Stimulated activated naive CD8-positive, alpha-beta T cell treated with anti-CD3 and anti-CD28 coated beads, Interleukin-15, amount 100 ng/mL, for 72 hours (primary cell): ENCODE results near the gene DLL1.
"Not testable (repeated sequence)": the region's sequence is repeated elsewhere in the genome, so short reads cannot be mapped to it uniquely, and the experiment has no call there.

Experiments used
- ATAC-seq: fragments of 150-1000 bp; cut with Tn5 transposase; 2 replicates; pipeline ENCODE4 v1.10.0; 2021; ENCODE audit warnings: mild to moderate bottlenecking, moderate library complexity
- DNase-seq, 2 donors: peaks; one replicate each; pipeline ENCODE4 v3.0.0; 2021 to 2022
- H3K27ac Mint-ChIP-seq, 2 donors: one replicate each; pipeline ENCODE4 v1.8.0; 2022; ENCODE audit warnings: mild to moderate bottlenecking in 2 of 2, mixed read lengths in 2 of 2, moderate library complexity in 2 of 2
- H3K27me3 Mint-ChIP-seq: one replicate; pipeline ENCODE4 v1.8.0; 2022; ENCODE audit warnings: mixed read lengths
- H3K4me1 Mint-ChIP-seq: one replicate; pipeline ENCODE4 v1.8.0; 2022; ENCODE audit warnings: mild to moderate bottlenecking, mixed read lengths
- H3K4me3 Mint-ChIP-seq, 2 donors: one replicate each; pipeline ENCODE4 v1.8.0; 2022; ENCODE audit warnings: mild to moderate bottlenecking in 2 of 2, mixed read lengths in 2 of 2, moderate library complexity in 1 of 2
- H3K9me3 Mint-ChIP-seq, 2 donors: one replicate each; pipeline ENCODE4 v1.8.0; 2022; ENCODE audit warnings: mixed read lengths in 2 of 2

Gene DLL1

GRCh38 chr6:170268216-170269129 is 22.4 kb downstream of the DLL1 start:
- peaks cover 0 to under 1% of the 10 kb centered on the region in 2 donors for H3K9me3 Mint-ChIP-seq
- H3K27ac Mint-ChIP-seq = no peak overlapping the region
- DNase-seq = no peak
- peaks cover 22% of the 10 kb centered on the region for H3K4me1 Mint-ChIP-seq
- H3K4me3 Mint-ChIP-seq = no peak overlapping the region
- no peak for ATAC-seq
- H3K27me3 Mint-ChIP-seq = peaks cover 4% of the 10 kb centered on the region

GRCh38 chr6:170267688-170268087 is 23.2 kb downstream of the DLL1 start:
- Mint-ChIP-seq H3K4me1 (peaks cover 19% of the 10 kb centered on the region), H3K4me3 (no peak overlapping the region), H3K9me3 (no peaks in the 10 kb centered on the region), H3K27ac (no peak overlapping the region), H3K27me3 (peaks cover 10% of the 10 kb centered on the region)
- ATAC-seq = no peak
- no peak for DNase-seq

GRCh38 chr6:170266061-170266825 is 24.6 kb downstream of the DLL1 start:
- no peak overlapping the region for H3K4me3 Mint-ChIP-seq
- DNase-seq = no peak
- no peak for ATAC-seq
- peaks cover 23% of the 10 kb centered on the region for H3K27me3 Mint-ChIP-seq
- peak overlapping the region in 1 of 2 donors; percentile 49 for H3K27ac Mint-ChIP-seq
- H3K9me3 Mint-ChIP-seq = no peaks in the 10 kb centered on the region
- H3K4me1 Mint-ChIP-seq = peaks cover 5% of the 10 kb centered on the region

GRCh38 chr6:170265655-170266054 is 25.2 kb downstream of the DLL1 start:
- no peaks in the 10 kb centered on the region for H3K9me3 Mint-ChIP-seq
- no peak overlapping the region for H3K27ac Mint-ChIP-seq
- no peaks in the 10 kb centered on the region for H3K4me1 Mint-ChIP-seq
- ATAC-seq (no peak), DNase-seq (no peak)
- peaks cover 26% of the 10 kb centered on the region for H3K27me3 Mint-ChIP-seq
- no peak overlapping the region for H3K4me3 Mint-ChIP-seq

GRCh38 chr6:170264644-170265043 is 26.2 kb downstream of the DLL1 start:
- ATAC-seq = peak; percentile 12
- not testable (repeated sequence) for H3K27ac Mint-ChIP-seq, DNase-seq, H3K9me3 Mint-ChIP-seq, H3K4me1 Mint-ChIP-seq, H3K4me3 Mint-ChIP-seq
- H3K27me3 Mint-ChIP-seq = peaks cover 30% of the 10 kb centered on the region

- Mint-ChIP-seq H3K4me1 (no peaks in the 10 kb centered on the region), H3K9me3 (no peaks in the 10 kb centered on the region), H3K4me3 (no peak overlapping the region), H3K27me3 (peaks cover 30% of the 10 kb centered on the region), H3K27ac (no peak overlapping the region)
- ATAC-seq (peak; percentile 23), DNase-seq (no peak)
Measured at GRCh38 chr6:170264086-170264485, 26.8 kb downstream of the DLL1 start.

- Mint-ChIP-seq H3K4me1 (no peaks in the 10 kb centered on the region), H3K27ac (no peak overlapping the region), H3K4me3 (no peak overlapping the region), H3K27me3 (peaks cover 30% of the 10 kb centered on the region), H3K9me3 (no peaks in the 10 kb centered on the region)
- ATAC-seq (no peak), DNase-seq (no peak)
Measured at GRCh38 chr6:170263410-170263809, 27.5 kb downstream of the DLL1 start.

GRCh38 chr6:170262489-170263088 is 28.3 kb downstream of the DLL1 start:
- Mint-ChIP-seq H3K4me1 (no peaks in the 10 kb centered on the region), H3K4me3 (no peak overlapping the region), H3K9me3 (no peaks in the 10 kb centered on the region), H3K27ac (no peak overlapping the region), H3K27me3 (peaks cover 30% of the 10 kb centered on the region)
- ATAC-seq (no peak), DNase-seq (no peak)

GRCh38 chr6:170261643-170262488 is 29.0 kb downstream of the DLL1 start:
- DNase-seq (no peak), ATAC-seq (no peak)
- peaks cover 30% of the 10 kb centered on the region for H3K27me3 Mint-ChIP-seq
- no peak overlapping the region for H3K4me3 Mint-ChIP-seq
- H3K27ac Mint-ChIP-seq = no peak overlapping the region
- no peaks in the 10 kb centered on the region for H3K4me1 Mint-ChIP-seq
- no peaks in the 10 kb centered on the region for H3K9me3 Mint-ChIP-seq

- DNase-seq (no peak), ATAC-seq (no peak)
- H3K4me1 Mint-ChIP-seq = no peaks in the 10 kb centered on the region
- H3K9me3 Mint-ChIP-seq = no peaks in the 10 kb centered on the region
- H3K27ac Mint-ChIP-seq = no peak overlapping the region
- H3K27me3 Mint-ChIP-seq = peaks cover 30% of the 10 kb centered on the region
- H3K4me3 Mint-ChIP-seq = no peak overlapping the region
Measured at GRCh38 chr6:170260686-170261085, 30.2 kb downstream of the DLL1 start.

GRCh38 chr6:170259278-170259677 is 31.6 kb downstream of the DLL1 start:
- H3K27ac Mint-ChIP-seq = no peak overlapping the region
- no peaks in the 10 kb centered on the region for H3K4me1 Mint-ChIP-seq
- peaks cover 30% of the 10 kb centered on the region for H3K27me3 Mint-ChIP-seq
- H3K4me3 Mint-ChIP-seq = no peak overlapping the region
- ATAC-seq (no peak), DNase-seq (no peak)
- H3K9me3 Mint-ChIP-seq = no peaks in the 10 kb centered on the region

GRCh38 chr6:170258407-170258806 is 32.5 kb downstream of the DLL1 start:
- ATAC-seq = no peak
- Mint-ChIP-seq H3K4me1 (no peaks in the 10 kb centered on the region), H3K4me3 (no peak overlapping the region), H3K27me3 (peaks cover 26% of the 10 kb centered on the region), H3K9me3 (no peaks in the 10 kb centered on the region), H3K27ac (no peak overlapping the region)
- DNase-seq = no peak

- H3K27me3 Mint-ChIP-seq = peaks cover 18% of the 10 kb centered on the region
- H3K4me3 Mint-ChIP-seq = no peak overlapping the region
- H3K27ac Mint-ChIP-seq = no peak overlapping the region
- DNase-seq (no peak), ATAC-seq (no peak)
- H3K4me1 Mint-ChIP-seq = no peaks in the 10 kb centered on the region
- H3K9me3 Mint-ChIP-seq = no peaks in the 10 kb centered on the region
Measured at GRCh38 chr6:170257376-170257775, 33.5 kb downstream of the DLL1 start.

GRCh38 chr6:170256641-170257040 is 34.2 kb downstream of the DLL1 start:
- Mint-ChIP-seq H3K27me3 (peaks cover 10% of the 10 kb centered on the region), H3K27ac (peak overlapping the region in 1 of 2 donors; percentile 61), H3K4me1 (no peaks in the 10 kb centered on the region), H3K4me3 (no peak overlapping the region), H3K9me3 (no peaks in the 10 kb centered on the region)
- DNase-seq (no peak), ATAC-seq (no peak)
